ENCODE data around the gene TRPV6. TPM values are rescaled to one million over a fixed set of nuclear protein-coding genes. Genes with fewer than 3 reads are reported as not detected.

Gene TRPV6
- total and polyA plus RNA-seq, 4 donors = 0.33 to 0.69 (median 0.50) TPM; not detected in 1

- H3K27me3 ChIP-seq (ENCODE audit: control insufficient read depth in 1 of 2, insufficient read depth in 2 of 2, low read length in 1 of 2) = no peaks in the 10 kb centered on the region
- no peak overlapping the region for H3K4me3 ChIP-seq (ENCODE audit: low read length in 2 of 2)
- H3K9me3 ChIP-seq (ENCODE audit: control insufficient read depth, low read length) = peaks cover 3% of the 10 kb centered on the region
- ATAC-seq (ENCODE audit: low FRiP score) = no peak
- H3K36me3 ChIP-seq (ENCODE audit: control insufficient read depth in 1 of 2, insufficient read depth in 2 of 2, low read length in 1 of 2) = no peaks in the 10 kb centered on the region
- intact Hi-C loops (cut with DNase I) = loop anchor here in 1 of 2 donors (2.0 kb wide), 1 partner anchor 48 kb away; no protein-coding TSS in a partner anchor
- H3K27ac ChIP-seq (ENCODE audit: low read depth in 1 of 2, low read length in 2 of 2) = no peak overlapping the region
- 0 to 55% methylated on average over 1 of the region's 1 CpG for WGBS, 2 donors
- no peak for DNase-seq
- H3K4me1 ChIP-seq (ENCODE audit: control insufficient read depth in 1 of 2, insufficient read depth in 2 of 2, low read length in 2 of 2) = no peaks in the 10 kb centered on the region
Observed at GRCh38 chr7:142822714-142823113, 62.8 kb downstream of the TRPV6 start.

Other genes starting within 250 kb of the TRPV6 start
- gene PRSS1, start 136.3 kb downstream of the TRPV6 start, total RNA-seq = 1 to 10 TPM; 5.6 to 6.3 TPM
- 10 to 100 TPM in 1 of 2 donors, 1 to 10 TPM in 1; 8.7 to 19.9 TPM for gene PRSS1, start 136.3 kb downstream of the TRPV6 start, polyA plus RNA-seq
- gene PRSS2, start 114.8 kb downstream of the TRPV6 start, total RNA-seq = 10 to 100 TPM in 1 of 2 donors, 1 to 10 TPM in 1; 9.3 to 12.0 TPM
- gene PRSS2, start 114.8 kb downstream of the TRPV6 start, polyA plus RNA-seq = 10 to 100 TPM; 19.1 to 24.4 TPM
- 10 to 100 TPM; 11.6 to 17.7 TPM for gene EPHB6, start 30.7 kb downstream of the TRPV6 start, total RNA-seq
- 100 to 1,000 TPM in 1 of 2 donors, 10 to 100 TPM in 1; 12.1 to 125 TPM for gene EPHB6, start 30.7 kb downstream of the TRPV6 start, polyA plus RNA-seq
- gene TRPV5, start 48.0 kb upstream of the TRPV6 start, total RNA-seq = not detected
- gene TRPV5, start 48.0 kb upstream of the TRPV6 start, polyA plus RNA-seq = not detected
- not detected for gene LLCFC1, start 53.7 kb upstream of the TRPV6 start, total RNA-seq
- not detected for gene LLCFC1, start 53.7 kb upstream of the TRPV6 start, polyA plus RNA-seq
- 1 to 10 TPM in 1 of 2 donors, under 1 TPM in 1; 0.49 to 1.4 TPM for gene KEL, start 76.6 kb upstream of the TRPV6 start, total RNA-seq
- under 1 TPM in 1 of 2 donors, not detected in 1; 0.15 TPM for gene KEL, start 76.6 kb upstream of the TRPV6 start, polyA plus RNA-seq
- under 1 TPM in 1 of 2 donors, not detected in 1; 0.48 TPM for gene OR9A2, start 141.4 kb upstream of the TRPV6 start, total RNA-seq
- gene OR9A2, start 141.4 kb upstream of the TRPV6 start, polyA plus RNA-seq = not detected
- gene OR6V1, start 166.6 kb upstream of the TRPV6 start, total RNA-seq = not detected
- gene OR6V1, start 166.6 kb upstream of the TRPV6 start, polyA plus RNA-seq = not detected
- gene PIP, start 246.3 kb upstream of the TRPV6 start, total RNA-seq = not detected
- not detected for gene PIP, start 246.3 kb upstream of the TRPV6 start, polyA plus RNA-seq

Data from aorta (tissue), 5 donors.